HG03103 (cell line): ENCODE measurements around the gene NQO2.
"Not testable (repeated sequence)": the region's sequence is repeated elsewhere in the genome, so short reads cannot be mapped to it uniquely, and the experiment has no call there.

ENCODE experiments used
- ATAC-seq: cut with Tn5 transposase; IDR thresholded peaks from one replicate; pipeline ENCODE4 v1.9.1; 2021; ENCODE audit warnings: low read depth; ENCODE audit not compliant: unreplicated experiment

The NQO2 gene

GRCh38 chr6:2969549-2969948 is 30.1 kb upstream of the NQO2 start:
- no peak for ATAC-seq

- no peak for ATAC-seq
Measured at GRCh38 chr6:2970034-2970685, 29.5 kb upstream of the NQO2 start.

GRCh38 chr6:2970753-2971419 is 28.8 kb upstream of the NQO2 start:
- ATAC-seq: no peak

- no peak for ATAC-seq
Measured at GRCh38 chr6:2971420-2972218, 28.1 kb upstream of the NQO2 start, which contains the start of gene SERPINB6. Gene SERPINB6 (minus strand): TSS chr6:2971567. CDS start chr6:2959332, 12,235 bp downstream.

GRCh38 chr6:2972219-2972487 is 27.5 kb upstream of the NQO2 start:
- ATAC-seq: not testable (repeated sequence)

- ATAC-seq: not testable (repeated sequence)
Measured at GRCh38 chr6:2972685-2973084, 27.0 kb upstream of the NQO2 start.

- not testable (repeated sequence) for ATAC-seq
Measured at GRCh38 chr6:2973180-2973579, 26.5 kb upstream of the NQO2 start.

GRCh38 chr6:2973676-2974075 is 26.0 kb upstream of the NQO2 start:
- ATAC-seq: no peak

GRCh38 chr6:2976060-2976459 is 23.6 kb upstream of the NQO2 start:
- ATAC-seq: no peak

GRCh38 chr6:2976571-2977085 is 23.1 kb upstream of the NQO2 start:
- ATAC-seq: no peak

- no peak for ATAC-seq
Measured at GRCh38 chr6:2977290-2977689, 22.4 kb upstream of the NQO2 start.

- no peak for ATAC-seq
Measured at GRCh38 chr6:2977799-2978590, 21.7 kb upstream of the NQO2 start.

GRCh38 chr6:2978923-2979322 is 20.8 kb upstream of the NQO2 start:
- ATAC-seq: no peak

- no peak for ATAC-seq
Measured at GRCh38 chr6:2979819-2980464, 19.8 kb upstream of the NQO2 start.

GRCh38 chr6:2980465-2980855 is 19.2 kb upstream of the NQO2 start:
- ATAC-seq: no peak

- no peak for ATAC-seq
Measured at GRCh38 chr6:2982426-2983117, 17.1 kb upstream of the NQO2 start.

GRCh38 chr6:2984738-2985406 is 14.8 kb upstream of the NQO2 start:
- no peak for ATAC-seq

- ATAC-seq: no peak
Measured at GRCh38 chr6:2986722-2987221, 12.9 kb upstream of the NQO2 start.

- ATAC-seq: no peak
Measured at GRCh38 chr6:2988094-2988425, 11.6 kb upstream of the NQO2 start.
